Retinal pigment epithelial cell (primary cell): ENCODE data around the gene GPI.

Experiments
- DNase-seq: peaks from one replicate; pipeline ENCODE4 v3.0.0-alpha.2; 2010; ENCODE audit warnings: low read depth
- H3K4me3 ChIP-seq: 2 replicates; pipeline ENCODE4 v1.5.1; 2011; ENCODE audit warnings: mild to moderate bottlenecking, low read length, control low read depth, moderate library complexity
- CTCF ChIP-seq: conservative IDR thresholded peaks from 2 replicates; pipeline ENCODE4 v1.5.1; 2011; ENCODE audit warnings: low read depth, low read length, control low read depth, inconsistent platforms

GPI gene

DNA sequence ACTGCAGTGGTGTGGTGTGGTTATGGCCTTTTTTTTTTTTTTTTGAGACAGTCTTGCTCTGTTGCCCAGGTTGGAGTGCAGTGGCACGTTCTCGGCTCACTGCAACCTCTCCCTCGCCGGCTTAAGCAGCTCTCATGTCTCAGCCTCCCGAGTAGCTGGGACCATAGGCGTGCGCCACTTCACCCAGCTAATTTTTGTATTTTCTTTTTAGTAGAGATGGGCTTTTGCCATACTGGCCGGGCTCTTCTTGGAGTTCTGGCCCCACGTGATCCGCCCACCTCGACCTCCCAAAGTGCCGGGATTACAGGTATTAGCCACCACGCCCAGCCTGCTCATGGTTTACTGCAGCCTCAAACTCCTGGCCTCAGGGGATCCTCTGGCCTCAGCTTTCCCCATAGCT is 46.2 kb downstream of the GPI start:
- TF ChIP-seq CTCF: no peak
- H3K4me3 ChIP-seq: no peak overlapping the region
- DNase-seq: no peak

DNA sequence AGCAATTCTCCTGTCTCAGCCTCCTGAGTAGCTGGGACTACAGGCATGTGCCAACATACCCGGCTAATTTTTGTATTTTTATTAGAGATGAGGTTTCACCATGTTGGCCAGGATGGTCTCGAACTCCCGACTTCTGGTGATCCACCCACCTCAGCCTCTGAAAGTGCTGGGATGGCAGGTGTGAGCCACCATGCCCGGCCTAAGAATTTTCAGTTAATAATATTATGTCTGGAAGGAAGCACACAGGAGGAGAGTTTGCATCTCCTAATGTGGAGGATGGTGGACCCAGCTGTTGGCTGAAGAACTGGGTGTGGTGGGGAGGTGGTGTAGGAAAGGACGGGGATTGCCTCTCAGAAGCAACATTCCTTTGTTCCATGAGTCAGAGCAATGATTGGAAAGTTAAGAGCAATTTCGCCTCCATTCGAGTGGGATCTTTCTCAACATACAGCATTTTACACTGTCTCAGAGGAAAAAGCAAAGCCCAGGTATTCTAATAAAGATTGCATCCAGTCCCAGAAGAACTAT is 51.1 kb downstream of the GPI start:
- no peak overlapping the region for H3K4me3 ChIP-seq
- DNase-seq: no peak
- no peak for TF ChIP-seq CTCF

DNA sequence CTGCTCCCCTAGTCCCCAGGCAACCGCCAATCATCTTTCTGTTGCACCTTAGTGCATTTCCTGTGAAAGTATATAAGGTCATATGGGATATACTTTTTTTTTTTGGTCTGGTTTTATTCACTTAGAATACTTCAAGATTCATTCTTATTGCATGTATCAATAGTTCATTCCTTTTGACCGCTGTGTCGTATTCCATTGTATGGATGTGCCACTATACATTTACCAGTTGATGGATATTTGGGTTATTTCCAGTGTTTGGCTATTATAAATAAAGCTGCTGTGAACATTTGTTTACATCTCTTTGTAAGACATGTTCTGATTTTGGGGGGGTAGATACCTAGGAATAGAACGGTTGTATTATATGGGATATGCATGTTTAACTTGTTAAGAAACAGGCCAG is 53.3 kb downstream of the GPI start:
- no peak for DNase-seq
- no peak for TF ChIP-seq CTCF
- no peak overlapping the region for H3K4me3 ChIP-seq

- TF ChIP-seq CTCF: no peak
- H3K4me3 ChIP-seq: no peak overlapping the region
- no peak for DNase-seq
Observed at GRCh38 chr19:34426096-34426661, 61.2 kb downstream of the GPI start.

- H3K4me3 ChIP-seq: peak overlapping the region; percentile 97
- DNase-seq: no peak
- no peak for TF ChIP-seq CTCF
Observed at GRCh38 chr19:34428549-34429285, 63.7 kb downstream of the GPI start.

GRCh38 chr19:34429553-34429952 is 64.6 kb downstream of the GPI start:
- no peak for DNase-seq
- TF ChIP-seq CTCF: no peak

More at GRCh38 chr19:34429553-34429952, 64.6 kb downstream of the GPI start:
- peak overlapping the region; percentile 97 for H3K4me3 ChIP-seq
